Measurements from ENCODE around the gene PLCD3.

PLCD3 gene

GRCh38 chr17:45073414-45074070 is 58.8 kb downstream of the PLCD3 start:
- DNase-seq (ENCODE audit: low read depth in 1 of 2, low spot score in 1 of 2): peak; percentile 60 to 74
- H3K4me3 ChIP-seq (replicated peaks; ENCODE audit: insufficient read depth, low read length): no peak overlapping the region
- peak overlapping the region; percentile 38; the same call in 1 of the 2 replicates for H3K27ac ChIP-seq (replicated peaks)
- no peaks in the 10 kb centered on the region for H3K27me3 ChIP-seq (ENCODE audit: insufficient read depth, poor library complexity, severe bottlenecking)
- TF ChIP-seq GABPA (IDR thresholded peaks at IDR 0.05; ENCODE audit: low read depth) (no peak), POLR2AphosphoS5 (IDR thresholded peaks at IDR 0.05; ENCODE audit: low read depth) (no peak), CTCF (IDR thresholded peaks at IDR 0.05; ENCODE audit: insufficient read depth, low read length) (no peak), REST (IDR thresholded peaks at IDR 0.05; ENCODE audit: insufficient replicate concordance, low read depth) (no peak), SPI1 (IDR thresholded peaks at IDR 0.05; ENCODE audit: borderline replicate concordance, low read depth) (no peak)

- TF ChIP-seq REST (IDR thresholded peaks at IDR 0.05; ENCODE audit: insufficient replicate concordance, low read depth): no peak
- H3K27ac ChIP-seq (replicated peaks): no peak overlapping the region
- DNase-seq (ENCODE audit: low read depth in 1 of 2, low spot score in 1 of 2): no peak
- no peak overlapping the region for H3K4me3 ChIP-seq (replicated peaks; ENCODE audit: insufficient read depth, low read length)
- no peaks in the 10 kb centered on the region for H3K27me3 ChIP-seq (ENCODE audit: insufficient read depth, poor library complexity, severe bottlenecking)
These were observed 61.5 kb downstream of the PLCD3 start for GRCh38 chr17:45070809-45071208.

- no peaks in the 10 kb centered on the region for H3K27me3 ChIP-seq (ENCODE audit: insufficient read depth, poor library complexity, severe bottlenecking)
- no peak for DNase-seq (ENCODE audit: low read depth in 1 of 2, low spot score in 1 of 2)
- no peak overlapping the region for H3K4me3 ChIP-seq (replicated peaks; ENCODE audit: insufficient read depth, low read length)
- TF ChIP-seq REST (IDR thresholded peaks at IDR 0.05; ENCODE audit: insufficient replicate concordance, low read depth) (no peak), POLR2AphosphoS5 (IDR thresholded peaks at IDR 0.05; ENCODE audit: low read depth) (no peak), CTCF (IDR thresholded peaks at IDR 0.05; ENCODE audit: insufficient read depth, low read length) (no peak), SPI1 (IDR thresholded peaks at IDR 0.05; ENCODE audit: borderline replicate concordance, low read depth) (no peak), GABPA (IDR thresholded peaks at IDR 0.05; ENCODE audit: low read depth) (no peak)
- H3K27ac ChIP-seq (replicated peaks): no peak overlapping the region
These were observed 62.3 kb downstream of the PLCD3 start for GRCh38 chr17:45070001-45070400.
